ENCODE measurements around the gene HOXA9.

HOXA9 gene

GRCh38 chr7:27187475-27188385 is 22.4 kb upstream of the HOXA9 start:
- DNase-seq: no peak

- no peak for DNase-seq
Measured at GRCh38 chr7:27186668-27187474, 21.5 kb upstream of the HOXA9 start.

- DNase-seq: no peak
Measured at GRCh38 chr7:27185854-27186667, 20.7 kb upstream of the HOXA9 start.

GRCh38 chr7:27185013-27185853 is 19.9 kb upstream of the HOXA9 start, which contains the start of gene HOXA11:
Gene HOXA11 (minus strand): TSS chr7:27185232. CDS start chr7:27185144, 88 bp downstream.
- DNase-seq: no peak

- no peak for DNase-seq
Measured at GRCh38 chr7:27184337-27185012, 19.1 kb upstream of the HOXA9 start.

- no peak for DNase-seq
Measured at GRCh38 chr7:27183682-27184336, 18.5 kb upstream of the HOXA9 start.

- no peak for DNase-seq
Measured at GRCh38 chr7:27182861-27183681, 17.7 kb upstream of the HOXA9 start.

GRCh38 chr7:27182285-27182841 is 17.0 kb upstream of the HOXA9 start:
- no peak for DNase-seq

GRCh38 chr7:27181795-27182275 is 16.5 kb upstream of the HOXA9 start:
- DNase-seq: no peak

GRCh38 chr7:27180431-27181420 is 15.4 kb upstream of the HOXA9 start:
- no peak for DNase-seq

- DNase-seq: peak; percentile 32 to 86
Measured at GRCh38 chr7:27179503-27180430, 14.4 kb upstream of the HOXA9 start.

- no peak for DNase-seq
Measured at GRCh38 chr7:27179030-27179429, 13.7 kb upstream of the HOXA9 start.

- no peak for DNase-seq
Measured at GRCh38 chr7:27178366-27178765, 13.0 kb upstream of the HOXA9 start.

GRCh38 chr7:27177795-27178320 is 12.5 kb upstream of the HOXA9 start:
- no peak for DNase-seq

GRCh38 chr7:27176962-27177794 is 11.8 kb upstream of the HOXA9 start:
- DNase-seq: no peak

GRCh38 chr7:27176524-27176845 is 11.1 kb upstream of the HOXA9 start:
- no peak for DNase-seq

All from inflammatory macrophage treated with lipopolysaccharide for 1 hour (primary cell).